ENCODE data around the gene FOLH1.
"Not testable (repeated sequence)": the region's sequence is repeated elsewhere in the genome, so short reads cannot be mapped to it uniquely, and the experiment has no call there.

Gene FOLH1

DNA sequence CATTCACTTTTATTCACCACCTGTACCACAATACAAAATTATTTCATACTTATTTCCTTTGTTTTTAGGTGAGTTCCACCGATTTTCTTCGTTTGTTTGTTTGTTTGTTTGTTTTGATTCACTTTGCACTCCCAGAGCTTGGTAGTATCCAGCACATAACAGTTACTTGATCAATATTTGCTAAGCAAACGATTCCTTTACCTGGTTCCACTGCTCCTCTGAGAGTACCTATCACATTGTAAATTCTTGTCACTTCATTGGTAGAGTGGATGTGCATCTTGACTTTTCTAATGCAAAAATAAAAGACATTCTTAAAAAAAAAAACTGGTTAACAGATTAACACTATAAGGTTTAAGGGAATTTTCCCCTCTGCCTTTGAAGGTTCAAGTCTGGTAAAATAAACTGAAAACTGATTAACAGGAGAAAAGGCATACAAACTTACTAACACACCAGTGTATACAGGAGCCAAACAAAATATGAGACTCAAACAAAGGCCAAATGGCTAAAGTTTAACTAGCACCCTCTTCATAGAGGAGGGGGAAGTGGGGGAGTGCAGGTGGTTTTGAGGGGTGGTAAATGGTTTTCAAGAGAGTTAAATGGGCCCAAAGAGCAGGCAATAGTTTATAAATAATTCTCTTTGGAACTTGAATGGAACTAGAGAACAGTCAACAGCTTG, 33.6 kb downstream of the FOLH1 start:
- not testable (repeated sequence) for H3K4me3 ChIP-seq (ENCODE audit: low read depth in 1 of 2, low read length in 2 of 2); H3K9ac ChIP-seq (ENCODE audit: low read length); H3K27ac ChIP-seq (ENCODE audit: low read depth, low read length); H3K4me1 ChIP-seq (ENCODE audit: insufficient read depth, low read length); H3K36me3 ChIP-seq (ENCODE audit: insufficient read depth, low read length); H3K27me3 ChIP-seq (ENCODE audit: control insufficient read depth in 1 of 2, insufficient read depth in 2 of 2, low read length in 2 of 2); H3K9me3 ChIP-seq (ENCODE audit: low read length)

DNA sequence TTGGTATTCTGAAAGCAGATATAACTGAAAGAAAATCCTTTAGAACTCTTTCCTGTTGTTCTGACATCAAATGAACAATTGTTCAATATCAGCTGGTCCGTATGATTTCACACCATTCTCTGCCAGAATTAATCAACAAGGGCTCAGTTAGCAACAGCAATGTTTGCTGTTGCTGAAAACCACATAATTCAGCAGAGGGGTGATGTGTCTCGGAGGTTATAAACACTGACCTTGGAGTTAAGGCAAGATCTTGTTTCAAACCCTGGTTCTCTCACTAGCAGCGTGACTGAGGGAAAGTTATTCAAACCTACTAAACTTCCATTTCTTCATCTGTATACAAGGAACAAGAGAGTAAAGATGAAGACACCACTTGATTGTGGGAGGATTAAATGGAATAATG, 36.8 kb downstream of the FOLH1 start:
- H3K9me3 ChIP-seq (ENCODE audit: low read length); H3K4me3 ChIP-seq (ENCODE audit: low read depth in 1 of 2, low read length in 2 of 2); H3K36me3 ChIP-seq (ENCODE audit: insufficient read depth, low read length); H3K27ac ChIP-seq (ENCODE audit: low read depth, low read length); H3K9ac ChIP-seq (ENCODE audit: low read length); H3K4me1 ChIP-seq (ENCODE audit: insufficient read depth, low read length); H3K27me3 ChIP-seq (ENCODE audit: control insufficient read depth in 1 of 2, insufficient read depth in 2 of 2, low read length in 2 of 2): not testable (repeated sequence)

DNA sequence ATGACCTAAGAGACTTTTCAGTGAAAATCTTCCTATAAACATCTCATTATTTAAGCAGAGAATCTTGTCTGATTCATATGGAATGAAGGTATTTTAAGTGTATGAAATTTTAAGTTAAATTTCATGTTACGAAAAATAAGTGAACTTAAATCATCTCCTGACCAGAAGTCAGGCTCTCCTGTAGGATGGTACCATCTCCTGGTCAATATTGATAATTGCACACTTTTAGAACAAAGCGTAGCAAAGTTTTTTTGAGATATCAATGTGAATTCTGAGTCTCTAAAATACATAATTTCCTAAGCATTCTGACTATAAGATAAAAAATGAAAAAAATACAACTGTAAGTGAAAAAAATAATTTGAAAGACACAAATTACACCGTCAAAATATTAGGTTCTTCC, 38.8 kb downstream of the FOLH1 start:
- H3K4me3 ChIP-seq (ENCODE audit: low read depth in 1 of 2, low read length in 2 of 2); H3K4me1 ChIP-seq (ENCODE audit: insufficient read depth, low read length); H3K9me3 ChIP-seq (ENCODE audit: low read length); H3K27ac ChIP-seq (ENCODE audit: low read depth, low read length); H3K27me3 ChIP-seq (ENCODE audit: control insufficient read depth in 1 of 2, insufficient read depth in 2 of 2, low read length in 2 of 2); H3K36me3 ChIP-seq (ENCODE audit: insufficient read depth, low read length); H3K9ac ChIP-seq (ENCODE audit: low read length): not testable (repeated sequence)

DNA sequence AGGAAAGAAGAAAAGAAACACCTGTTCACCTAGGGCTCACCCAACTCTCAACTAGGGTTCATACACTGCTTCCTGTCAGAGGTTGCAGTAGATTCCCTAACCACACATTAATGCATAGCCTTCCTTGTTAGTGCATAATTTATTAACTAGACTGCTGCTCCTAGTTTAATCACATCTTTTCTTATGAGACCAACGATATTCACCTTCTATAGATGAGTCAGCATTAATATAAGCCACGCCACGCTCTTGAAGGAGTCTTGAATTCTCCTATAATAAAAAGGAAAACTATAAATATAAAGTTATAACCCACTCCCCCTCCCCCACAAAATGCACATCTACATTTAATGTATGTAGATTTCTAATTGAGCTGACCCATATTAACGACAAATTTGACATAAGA, 39.4 kb downstream of the FOLH1 start:
- H3K4me3 ChIP-seq (ENCODE audit: low read depth in 1 of 2, low read length in 2 of 2); H3K27me3 ChIP-seq (ENCODE audit: control insufficient read depth in 1 of 2, insufficient read depth in 2 of 2, low read length in 2 of 2); H3K9me3 ChIP-seq (ENCODE audit: low read length); H3K9ac ChIP-seq (ENCODE audit: low read length); H3K36me3 ChIP-seq (ENCODE audit: insufficient read depth, low read length); H3K4me1 ChIP-seq (ENCODE audit: insufficient read depth, low read length); H3K27ac ChIP-seq (ENCODE audit: low read depth, low read length): not testable (repeated sequence)

DNA sequence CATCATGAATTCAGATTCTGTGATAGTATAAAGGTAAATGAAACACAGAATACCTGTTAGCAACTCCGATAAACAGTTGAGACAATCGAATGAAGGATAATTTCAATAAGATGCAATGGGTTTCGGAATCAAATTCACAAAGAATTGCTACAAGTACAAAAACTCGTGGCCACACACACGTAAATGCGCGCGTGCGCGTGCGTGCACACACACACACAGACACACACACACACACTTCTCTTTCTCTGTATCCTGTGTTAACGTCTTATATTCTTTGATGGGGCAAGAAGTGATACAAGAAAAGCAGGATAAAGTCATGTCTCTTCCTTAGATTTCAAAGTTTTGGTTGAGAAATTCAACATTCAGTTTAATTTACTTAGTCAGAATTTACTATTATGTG, 57.2 kb downstream of the FOLH1 start:
- H3K9ac ChIP-seq (ENCODE audit: low read length) = no peak overlapping the region
- no peaks in the 10 kb centered on the region for H3K9me3 ChIP-seq (ENCODE audit: low read length)
- no peak overlapping the region for H3K4me3 ChIP-seq (ENCODE audit: low read depth in 1 of 2, low read length in 2 of 2)
- no peaks in the 10 kb centered on the region for H3K27me3 ChIP-seq (ENCODE audit: control insufficient read depth in 1 of 2, insufficient read depth in 2 of 2, low read length in 2 of 2)
- no peaks in the 10 kb centered on the region for H3K4me1 ChIP-seq (ENCODE audit: insufficient read depth, low read length)
- no peaks in the 10 kb centered on the region for H3K36me3 ChIP-seq (ENCODE audit: insufficient read depth, low read length)
- H3K27ac ChIP-seq (ENCODE audit: low read depth, low read length) = no peak overlapping the region

DNA sequence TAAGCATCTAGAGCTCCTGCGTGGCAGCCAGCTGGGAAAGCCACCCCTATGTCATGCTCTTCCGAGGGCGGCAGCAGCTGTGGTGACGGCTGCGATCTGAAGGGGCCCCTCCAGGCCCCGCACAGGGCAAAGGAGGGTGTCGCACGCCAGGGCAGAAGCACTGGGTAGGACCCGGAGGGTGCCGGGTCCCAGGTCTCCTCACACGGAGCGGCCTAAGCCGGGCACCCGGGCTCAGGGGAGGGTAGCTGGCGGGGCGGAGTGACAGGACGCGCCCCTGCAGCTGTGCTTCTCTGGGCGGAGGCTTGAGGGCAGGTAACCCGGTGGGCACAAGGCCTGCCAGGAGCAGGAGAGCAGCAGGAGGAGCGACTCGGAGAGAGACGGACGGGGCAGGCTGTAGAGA, 106.0 kb downstream of the FOLH1 start:
- H3K27ac ChIP-seq (ENCODE audit: low read depth, low read length); H3K4me1 ChIP-seq (ENCODE audit: insufficient read depth, low read length); H3K9ac ChIP-seq (ENCODE audit: low read length); H3K36me3 ChIP-seq (ENCODE audit: insufficient read depth, low read length); H3K4me3 ChIP-seq (ENCODE audit: low read depth in 1 of 2, low read length in 2 of 2); H3K9me3 ChIP-seq (ENCODE audit: low read length); H3K27me3 ChIP-seq (ENCODE audit: control insufficient read depth in 1 of 2, insufficient read depth in 2 of 2, low read length in 2 of 2): not testable (repeated sequence)
